Cardiac muscle cell (in vitro differentiated cells and primary cell): ENCODE results near the gene KRT71. TPM values are rescaled to one million over a fixed set of nuclear protein-coding genes. Genes with fewer than 3 reads are reported as not detected.

ENCODE experiments used
- DNase-seq, 2 donors: peaks; one replicate each; pipeline versions ENCODE4 v3.0.0 to v3.0.0-alpha.2; 2010 to 2017; ENCODE audit warnings: low read depth in 1 of 2, low spot score in 1 of 2
- H3K27ac ChIP-seq: fragments of 200-600 bp; sonication (generic); 2 replicates; pipeline ENCODE4 v1.5.1; 2016
- H3K27me3 ChIP-seq: fragments of 200-600 bp; sonication (generic); 2 replicates; pipeline ENCODE4 v1.6.0; 2016; ENCODE audit warnings: control low read depth
- H3K36me3 ChIP-seq: fragments of 200-600 bp; sonication (generic); 2 replicates; pipeline ENCODE4 v1.5.1; 2016; ENCODE audit warnings: control low read depth
- H3K4me1 ChIP-seq: fragments of 200-600 bp; sonication (generic); 2 replicates; pipeline ENCODE4 v1.8.1; 2017; ENCODE audit warnings: low read depth, mild to moderate bottlenecking, mixed run types
- H3K4me3 ChIP-seq: fragments of 200-600 bp; sonication (generic); 2 replicates; pipeline ENCODE4 v1.5.1; 2016; ENCODE audit warnings: mild to moderate bottlenecking
- H3K9me3 ChIP-seq: fragments of 200-600 bp; sonication (generic); 2 replicates; pipeline ENCODE4 v1.5.1; 2017; ENCODE audit warnings: low read depth, mild to moderate bottlenecking, control low read depth
- polyA plus RNA-seq: library from polyadenylated mRNA; unstranded; fragments of >200 nt; fragmentation: Nextera tagmentation; extraction: Ambion mirVana; gene quantifications from 2 replicates; pipeline ENCODE4 v1.2.1, GENCODE V29; 2016
- total RNA-seq: library from RNA; depleted of rRNA; stranded (reverse); fragments of >200 nt; gene quantifications from 2 replicates; pipeline ENCODE4 v1.2.3, GENCODE V29; 2016
- TF ChIP-seq, protein P1 (sequence below): IDR thresholded peaks from 2 replicates; pipeline ENCODE4 v1.5.1; 2012; ENCODE audit warnings: low read depth, mild to moderate bottlenecking, low read length

Gene KRT71
- total and polyA plus RNA-seq, 2 experiments from 2014 or later: not detected

GRCh38 chr12:52581481-52581880 lies 28.5 kb upstream of the KRT71 start:
- Histone ChIP-seq H3K4me1 (no peaks in the 10 kb centered on the region), H3K36me3 (no peaks in the 10 kb centered on the region), H3K27me3 (peaks cover 13% of the 10 kb centered on the region), H3K27ac (no peak overlapping the region), H3K4me3 (no peak overlapping the region), H3K9me3 (no peaks in the 10 kb centered on the region)
- DNase-seq: peak in 1 of 2 donors; percentile 52
- TF ChIP-seq, protein P1, sequence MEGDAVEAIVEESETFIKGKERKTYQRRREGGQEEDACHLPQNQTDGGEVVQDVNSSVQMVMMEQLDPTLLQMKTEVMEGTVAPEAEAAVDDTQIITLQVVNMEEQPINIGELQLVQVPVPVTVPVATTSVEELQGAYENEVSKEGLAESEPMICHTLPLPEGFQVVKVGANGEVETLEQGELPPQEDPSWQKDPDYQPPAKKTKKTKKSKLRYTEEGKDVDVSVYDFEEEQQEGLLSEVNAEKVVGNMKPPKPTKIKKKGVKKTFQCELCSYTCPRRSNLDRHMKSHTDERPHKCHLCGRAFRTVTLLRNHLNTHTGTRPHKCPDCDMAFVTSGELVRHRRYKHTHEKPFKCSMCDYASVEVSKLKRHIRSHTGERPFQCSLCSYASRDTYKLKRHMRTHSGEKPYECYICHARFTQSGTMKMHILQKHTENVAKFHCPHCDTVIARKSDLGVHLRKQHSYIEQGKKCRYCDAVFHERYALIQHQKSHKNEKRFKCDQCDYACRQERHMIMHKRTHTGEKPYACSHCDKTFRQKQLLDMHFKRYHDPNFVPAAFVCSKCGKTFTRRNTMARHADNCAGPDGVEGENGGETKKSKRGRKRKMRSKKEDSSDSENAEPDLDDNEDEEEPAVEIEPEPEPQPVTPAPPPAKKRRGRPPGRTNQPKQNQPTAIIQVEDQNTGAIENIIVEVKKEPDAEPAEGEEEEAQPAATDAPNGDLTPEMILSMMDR: no peak

- TF ChIP-seq, protein P1: no peak
- DNase-seq: no peak
- no peak overlapping the region for H3K27ac ChIP-seq
Observed at GRCh38 chr12:52581066-52581465, 28.1 kb upstream of the KRT71 start.

GRCh38 chr12:52580496-52580895 lies 27.6 kb upstream of the KRT71 start:
- Histone ChIP-seq H3K4me3 (no peak overlapping the region), H3K36me3 (no peaks in the 10 kb centered on the region), H3K4me1 (no peaks in the 10 kb centered on the region), H3K9me3 (no peaks in the 10 kb centered on the region), H3K27me3 (peaks cover 8% of the 10 kb centered on the region), H3K27ac (no peak overlapping the region)
- no peak for DNase-seq
- TF ChIP-seq, protein P1: no peak

More at GRCh38 chr12:52581066-52581465, 28.1 kb upstream of the KRT71 start:
- Histone ChIP-seq H3K4me3 (no peak overlapping the region), H3K4me1 (no peaks in the 10 kb centered on the region), H3K9me3 (no peaks in the 10 kb centered on the region), H3K27me3 (peaks cover 12% of the 10 kb centered on the region), H3K36me3 (no peaks in the 10 kb centered on the region)

DNA sequence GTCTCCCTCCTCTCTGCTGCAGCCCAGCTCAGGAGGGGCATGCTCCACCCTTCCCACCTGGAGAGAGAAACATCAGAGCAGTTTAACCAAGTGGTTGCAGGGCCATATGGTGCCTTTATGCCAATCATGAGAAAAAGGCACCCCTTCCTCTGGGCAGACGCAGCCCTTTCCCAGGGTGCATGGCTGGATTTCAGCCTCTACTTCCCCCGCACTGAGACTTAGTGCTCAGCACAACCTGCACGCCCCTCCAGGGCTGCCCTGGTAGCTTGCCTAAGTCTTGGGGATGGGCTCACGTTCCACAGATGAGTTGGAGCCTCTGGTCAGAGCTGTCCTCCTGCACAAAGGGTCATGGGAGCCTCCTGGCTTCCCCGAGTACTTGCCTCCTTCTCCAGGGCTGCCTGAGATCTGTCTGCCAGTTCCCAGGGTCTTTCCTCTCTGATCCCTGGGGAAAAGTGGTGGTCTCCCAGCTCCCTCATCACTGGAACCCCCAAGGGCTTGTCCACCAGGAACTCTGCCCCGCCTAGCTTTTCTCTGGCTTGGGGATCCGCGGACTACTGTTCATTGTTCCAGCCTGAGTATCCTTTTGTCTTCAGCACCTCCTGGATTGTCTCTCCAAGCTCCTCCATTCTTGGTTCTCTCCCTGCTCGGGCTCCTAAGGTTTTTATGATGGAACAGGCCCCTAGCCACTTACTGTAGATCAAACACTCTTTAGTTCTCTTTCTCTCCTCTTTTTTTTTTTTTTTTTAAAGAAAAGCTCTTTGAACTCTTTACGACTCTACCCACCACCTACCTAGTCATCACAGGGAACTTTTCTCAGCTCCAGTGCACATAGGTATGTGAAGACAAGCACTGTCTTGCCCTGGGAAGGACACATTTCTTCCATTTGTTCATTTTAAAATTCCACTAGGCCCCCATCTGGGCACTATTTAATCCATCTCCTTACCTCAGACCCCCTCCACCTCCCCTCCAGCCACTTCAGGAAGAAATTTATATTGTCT lies 26.8 kb upstream of the KRT71 start:
- Histone ChIP-seq H3K4me1 (no peaks in the 10 kb centered on the region), H3K27ac (no peak overlapping the region), H3K27me3 (peaks cover 8% of the 10 kb centered on the region), H3K4me3 (no peak overlapping the region), H3K9me3 (no peaks in the 10 kb centered on the region), H3K36me3 (no peaks in the 10 kb centered on the region)
- no peak for DNase-seq
- TF ChIP-seq, protein P1: no peak

DNA sequence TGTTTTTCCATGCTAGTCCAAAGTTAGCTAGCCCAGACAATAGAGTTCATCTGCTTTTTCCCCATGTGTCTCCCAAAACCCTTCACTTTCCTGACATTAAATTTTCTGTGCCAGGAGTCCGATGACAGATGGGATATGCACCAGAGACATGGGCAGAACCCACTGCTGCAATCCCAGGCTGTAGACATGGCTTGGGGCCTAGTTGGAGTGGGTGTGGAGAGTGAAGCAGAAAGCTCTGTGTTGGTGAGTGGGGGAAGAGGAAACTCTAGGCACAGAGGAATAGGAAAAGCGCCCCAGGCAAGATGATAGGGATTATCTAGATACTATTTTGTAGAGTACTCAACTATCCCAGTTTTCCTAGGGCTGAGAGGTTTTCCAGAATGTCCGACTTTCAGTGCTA lies 25.5 kb upstream of the KRT71 start:
- Histone ChIP-seq H3K27me3 (peaks cover 12% of the 10 kb centered on the region), H3K36me3 (no peaks in the 10 kb centered on the region), H3K9me3 (no peaks in the 10 kb centered on the region), H3K27ac (no peak overlapping the region), H3K4me1 (no peaks in the 10 kb centered on the region), H3K4me3 (no peak overlapping the region)
- TF ChIP-seq, protein P1: no peak
- DNase-seq: no peak
